Adrenal gland (tissue), 12 donors: ENCODE results near the gene CHRNA3. TPM values are rescaled to one million over a fixed set of nuclear protein-coding genes. Genes with fewer than 3 reads are reported as not detected.
A peak's percentile ranks its signal among the peaks of the same experiment; 100 is the strongest.

ENCODE experiments used
- DNase-seq, 7 donors: peaks; one replicate each; pipeline ENCODE4 v3.0.0-alpha.2; 2019 to 2020
- H3K27ac ChIP-seq, 5 donors: fragments of 200-600 bp; sonication (generic) in 4 of 5; 1 replicate in 3 of 5; 2 replicates in 2 of 5; pipeline versions ENCODE4 v1.5.1 to v1.8.0; 2016 to 2020; ENCODE audit warnings: mild to moderate bottlenecking in 1 of 5
- H3K27me3 ChIP-seq: fragments of 200-600 bp; 2 replicates; pipeline ENCODE4 v1.8.0; 2021
- H3K36me3 ChIP-seq, 2 donors: fragments of 200-600 bp; replicated peaks in 1 of 2; 1 replicate in 1 of 2; 2 replicates in 1 of 2; pipeline versions ENCODE4 v1.5.1 to v1.8.0; 2018 to 2022
- H3K4me1 ChIP-seq, 2 donors: fragments of 200-600 bp; replicated peaks in 1 of 2; 1 replicate in 1 of 2; 2 replicates in 1 of 2; pipeline versions ENCODE4 v1.5.1 to v1.8.0; 2018 to 2021
- H3K4me3 ChIP-seq, 4 donors: fragments of 200-600 bp; sonication (generic) in 3 of 4; one replicate each; pipeline ENCODE4 v1.5.1; 2016 to 2018
- H3K9me3 ChIP-seq, 3 donors: fragments of 200-600 bp; sonication (generic) in 1 of 3; replicated peaks in 1 of 3; 1 replicate in 2 of 3; 2 replicates in 1 of 3; pipeline versions ENCODE4 v1.5.1 to v1.8.0; 2016 to 2021
- CTCF ChIP-seq, 6 experiments: fragments of 450-650 bp in 4 of 6; fragments of 200-600 bp in 2 of 6; sonication (generic) in 1 of 6; IDR thresholded peaks; 1 replicate in 5 of 6; 2 replicates in 1 of 6; pipeline versions ENCODE4 v1.5.1 to v1.8.0; 2016 to 2021; ENCODE audit warnings: antibody characterized with exemption in 6 of 6, mild to moderate bottlenecking in 2 of 6, moderate library complexity in 1 of 6
- POLR2A ChIP-seq, 2 donors: fragments of 450-650 bp; IDR thresholded peaks; one replicate each; pipeline ENCODE4 v1.6.1; 2017; ENCODE audit warnings: antibody characterized with exemption in 2 of 2, mild to moderate bottlenecking in 2 of 2, moderate library complexity in 1 of 2
- WGBS, 4 donors: extraction: QIAGEN DNeasy Blood & Tissue Kit in 2 of 4; methylation state at CpG; one replicate each; pipeline versions ENCODE4 v1.1.5 to v1.1.7; 2013 to 2017; 5-methylcytosine and 5-hydroxymethylcytosine counted together
- intact Hi-C, 2 donors: fragments of 100-400 bp; cut with DNase I; formaldehyde crosslinking; loops; one replicate each; pipeline versions ENCODE4 v1.14.1 to v1.15.0; 2022 to 2023
- polyA plus RNA-seq, 3 donors: library from polyadenylated mRNA; stranded (reverse); fragments of 200-250 nt in 2 of 3; fragments of 350-450 nt in 1 of 3; fragmentation: Illumina TruSeq in 1 of 3; extraction: RNeasy Lipid Tissue Mini Kit (QIAGEN cat#74804) in 1 of 3; gene quantifications; one replicate each; pipeline ENCODE4 v1.2.3, GENCODE V29; 2013 to 2014
- total RNA-seq, 9 donors: library from RNA; depleted of rRNA in 4 of 9; stranded (reverse); fragments of >200 nt in 4 of 9; fragments of 120-200 nt in 1 of 9; fragmentation: NEBNext Ultra II Directional in 1 of 9; extraction: Animal tissue kit (Norgen Biotek cat#: 25700) in 1 of 9; gene quantifications; one replicate each; pipeline versions ENCODE4 v1.1.0 to v1.2.4, GENCODE V29; 2013 to 2023
- donor health status: healthy with polysubstance abuse.
- donor health status: Bipolar disorder and iron deficiency.
- donor health status: DM: yes; HTN: yes; CAD: no.
- donor health status: DM: no; HTN: no; CAD: no.
- donor health status: DM: no; HTN: no; CAD: no.
- donor health status: DM: yes; HTN: yes; CAD: no.

CHRNA3 gene
- total and polyA plus RNA-seq, 12 donors, result 0.43 to 62.6 (median 11.3) TPM

GRCh38 chr15:78628227-78628626 is 7.4 kb upstream of the CHRNA3 start:
- WGBS, 4 donors, result 69 to 76% (median 74%) methylated on average over 6 of the region's 6 CpGs
- Histone ChIP-seq H3K4me1 (no peaks in the 10 kb centered on the region), H3K4me3 (no peak overlapping the region), H3K27ac (no peak overlapping the region), H3K27me3 (no peaks in the 10 kb centered on the region), H3K36me3 (no peaks in the 10 kb centered on the region), H3K9me3 (no peaks in the 10 kb centered on the region)
- no peak for TF ChIP-seq POLR2A (IDR thresholded peaks at IDR 0.05)
- TF ChIP-seq CTCF (IDR thresholded peaks at IDR 0.05), result no peak
- intact Hi-C loops, result no loop called here
- peak in 1 of 7 donors; percentile 38 for DNase-seq

GRCh38 chr15:78627348-78627747 is 6.6 kb upstream of the CHRNA3 start:
- H3K9me3 ChIP-seq, result no peaks in the 10 kb centered on the region
- H3K36me3 ChIP-seq, result no peaks in the 10 kb centered on the region
- H3K4me3 ChIP-seq, result no peak overlapping the region
- no peaks in the 10 kb centered on the region for H3K27me3 ChIP-seq
- no peaks in the 10 kb centered on the region for H3K4me1 ChIP-seq
- intact Hi-C loops, result no loop called here
- peak in 1 of 7 donors; percentile 30 for DNase-seq
- no peak overlapping the region for H3K27ac ChIP-seq
- TF ChIP-seq CTCF (IDR thresholded peaks at IDR 0.05) (no peak), POLR2A (IDR thresholded peaks at IDR 0.05) (no peak)
- 73 to 79% (median 77%) methylated on average over 8 of the region's 8 CpGs for WGBS, 4 donors

GRCh38 chr15:78626381-78626995 is 5.7 kb upstream of the CHRNA3 start:
- no peak overlapping the region for H3K4me3 ChIP-seq
- H3K4me1 ChIP-seq, result no peaks in the 10 kb centered on the region
- TF ChIP-seq CTCF (IDR thresholded peaks at IDR 0.05), result no peak
- no peak for TF ChIP-seq POLR2A (IDR thresholded peaks at IDR 0.05)
- H3K9me3 ChIP-seq, result no peaks in the 10 kb centered on the region
- intact Hi-C loops, result no loop called here
- no peaks in the 10 kb centered on the region for H3K36me3 ChIP-seq
- WGBS, 4 donors, result 81 to 87% (median 83%) methylated on average over 6 of the region's 6 CpGs
- peak in 1 of 7 donors; percentile 18 for DNase-seq
- no peak overlapping the region for H3K27ac ChIP-seq
- no peaks in the 10 kb centered on the region for H3K27me3 ChIP-seq

- TF ChIP-seq CTCF (IDR thresholded peaks at IDR 0.05) (no peak), POLR2A (IDR thresholded peaks at IDR 0.05) (no peak)
- Histone ChIP-seq H3K9me3 (no peaks in the 10 kb centered on the region), H3K4me1 (peaks cover 0 to 2% of the 10 kb centered on the region in 2 donors), H3K27ac (peak overlapping the region in 1 of 5 donors; percentile 47), H3K27me3 (peaks cover 7% of the 10 kb centered on the region), H3K36me3 (no peaks in the 10 kb centered on the region), H3K4me3 (no peak overlapping the region)
- intact Hi-C loops, result no loop called here
- 55 to 64% (median 58%) methylated on average over 9 to 12 of the region's 12 CpGs for WGBS, 4 donors
- peak in 5 of 7 donors; percentile 29 to 87 (median 42) for DNase-seq
Observed at GRCh38 chr15:78625606-78626280, 4.9 kb upstream of the CHRNA3 start.
